HG03460 (cell line): Measurements from ENCODE around the gene OLFML2B.
"Not testable (repeated sequence)": the region's sequence is repeated elsewhere in the genome, so short reads cannot be mapped to it uniquely, and the experiment has no call there.

Source experiments
- ATAC-seq: cut with Tn5 transposase; IDR thresholded peaks from one replicate; pipeline ENCODE4 v1.9.1; 2021; ENCODE audit not compliant: unreplicated experiment

Gene OLFML2B

DNA sequence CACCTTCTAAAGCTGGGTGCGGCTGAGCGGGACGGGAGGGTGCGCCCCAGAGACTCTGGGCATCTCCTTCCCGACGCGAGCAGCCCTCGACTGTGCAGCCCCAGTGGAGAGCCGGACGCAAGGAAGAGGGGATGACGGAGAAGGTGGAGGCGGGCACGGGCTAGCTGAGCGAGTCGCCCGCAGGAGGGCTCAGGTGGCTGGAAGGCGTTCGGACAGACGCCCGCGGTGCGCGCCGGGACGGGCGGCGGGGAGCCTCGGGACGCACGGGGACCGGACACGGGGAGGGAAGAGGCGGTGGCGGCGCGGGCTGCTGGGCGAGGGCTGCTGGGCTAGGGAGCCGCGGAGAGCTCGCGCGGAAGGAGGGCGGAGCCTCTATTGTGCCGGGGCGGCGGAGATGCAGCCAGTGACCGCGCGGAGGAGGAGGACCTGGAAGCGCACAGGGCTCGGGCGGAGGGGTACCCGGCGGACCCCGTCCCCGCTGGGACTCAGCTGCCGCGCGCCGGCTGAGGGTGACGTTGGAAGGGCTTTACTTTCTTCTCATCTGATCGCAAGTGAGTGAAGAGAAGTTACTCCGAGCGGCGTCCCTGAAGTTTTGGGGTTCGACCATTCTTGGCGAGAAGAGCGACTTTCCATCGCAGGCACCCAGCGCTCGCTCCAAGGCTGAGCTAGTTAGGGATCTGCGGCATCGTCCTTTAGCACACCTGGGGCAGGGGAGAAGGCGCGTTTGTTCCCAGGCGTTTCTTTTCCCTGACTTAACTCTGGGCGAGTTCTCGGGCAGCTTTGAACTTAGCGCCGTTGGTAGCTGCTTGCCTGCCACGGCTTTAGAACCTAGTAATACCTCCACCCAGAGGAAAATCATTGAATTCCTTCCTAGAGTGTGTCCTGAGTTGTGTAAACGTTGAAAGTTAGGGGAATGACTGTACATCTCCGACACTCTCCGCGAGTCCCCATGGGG lies at the start of gene OLFML2B:
TSS of gene OLFML2B (minus strand) at position 323 of the 955 bp plus-strand sequence. CDS start 439 bp downstream, outside the sequence.
- ATAC-seq: peak; percentile 55

- no peak for ATAC-seq
Measured at GRCh38 chr1:162072740-162073139, 49.1 kb upstream of the OLFML2B start.

GRCh38 chr1:162070825-162071224 lies 47.2 kb upstream of the OLFML2B start:
- ATAC-seq: no peak

DNA sequence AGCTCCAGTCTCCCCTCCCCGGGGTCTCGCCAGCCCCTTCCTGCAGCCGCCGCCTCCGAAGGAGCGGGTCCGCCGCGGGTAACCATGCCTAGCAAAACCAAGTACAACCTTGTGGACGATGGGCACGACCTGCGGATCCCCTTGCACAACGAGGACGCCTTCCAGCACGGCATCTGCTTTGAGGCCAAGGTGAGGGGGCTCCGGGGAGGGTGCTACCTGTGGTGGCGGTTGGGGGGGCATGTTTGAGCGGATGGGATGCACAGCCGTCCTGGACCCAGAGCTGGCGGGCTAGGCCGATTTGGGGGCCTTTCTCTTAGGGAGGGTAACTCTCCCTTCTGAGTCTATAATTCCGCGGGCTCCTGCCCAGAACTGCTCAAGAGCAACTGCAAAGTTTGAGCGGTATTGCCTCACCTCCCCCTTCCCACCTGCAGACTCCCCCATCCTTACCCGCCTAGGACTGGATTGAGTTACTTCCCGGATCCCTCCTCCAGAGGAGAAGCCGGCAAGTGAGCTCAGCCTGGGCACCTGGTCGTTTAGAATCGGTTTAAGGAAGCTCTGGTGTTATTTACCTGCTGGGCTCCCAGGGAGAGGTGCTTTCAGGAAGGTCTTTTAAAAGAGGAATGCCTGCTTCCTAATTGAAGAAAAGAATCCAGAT lies 46.6 kb upstream of the OLFML2B start:
- peak; percentile 24 for ATAC-seq

DNA sequence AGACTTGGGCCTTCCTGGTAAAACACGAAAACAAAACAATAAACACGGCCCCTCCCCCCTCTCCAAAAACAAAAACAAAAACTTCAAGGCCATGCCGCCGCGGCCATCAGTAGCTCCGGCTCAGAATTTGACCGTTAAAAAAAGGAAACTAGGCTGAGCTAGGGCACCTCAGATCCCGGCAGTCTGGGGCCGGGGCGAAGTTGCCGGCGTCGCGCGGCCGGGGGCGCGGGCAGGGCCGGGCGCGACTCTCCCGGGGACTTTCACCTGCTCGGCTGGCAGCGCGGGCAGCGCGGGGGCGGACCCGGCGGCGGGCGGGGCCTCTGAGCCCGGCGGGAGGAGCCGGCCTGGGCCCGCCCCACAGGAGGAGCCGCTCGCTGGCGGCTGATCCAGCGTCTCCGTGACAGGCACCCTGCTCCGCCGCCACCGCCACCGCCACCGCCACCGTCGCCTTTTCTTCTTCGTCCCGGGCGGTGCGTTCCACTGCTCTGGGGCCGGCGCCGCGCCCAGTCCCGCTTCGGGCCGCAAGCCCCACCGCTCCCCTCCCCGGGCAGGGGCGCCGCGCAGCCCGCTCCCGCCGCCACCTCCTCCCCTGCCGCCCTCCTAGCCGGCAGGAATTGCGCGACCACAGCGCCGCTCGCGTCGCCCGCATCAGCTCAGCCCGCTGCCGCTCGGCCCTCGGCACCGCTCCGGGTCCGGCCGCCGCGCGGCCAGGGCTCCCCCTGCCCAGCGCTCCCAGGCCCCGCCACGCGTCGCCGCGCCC lies 45.8 kb upstream of the OLFML2B start, which contains the start of gene NOS1AP:
TSS of gene NOS1AP (plus strand) at position 358 of the 760 bp plus-strand sequence. CDS start 487 bp downstream, outside the sequence.
- peak; percentile 98 for ATAC-seq

DNA sequence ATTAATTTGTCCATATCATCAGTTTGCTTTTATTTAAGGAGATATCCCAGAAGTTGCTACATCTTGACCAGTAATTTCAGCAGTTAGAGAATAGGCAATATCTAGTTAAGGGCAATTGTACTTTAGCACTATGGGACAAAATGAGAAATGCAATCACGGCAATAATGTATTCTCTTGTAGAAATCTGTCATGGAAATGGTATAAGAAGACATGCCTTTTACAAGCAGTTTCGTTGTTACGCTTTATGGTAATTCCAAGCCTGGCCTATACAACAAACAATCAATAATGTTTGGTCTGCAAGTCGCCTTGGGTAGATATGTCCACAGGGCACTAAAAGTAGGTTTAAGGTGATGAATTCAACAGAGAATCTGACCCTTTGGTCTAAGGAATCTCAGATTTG lies 44.6 kb upstream of the OLFML2B start:
- ATAC-seq: no peak

DNA sequence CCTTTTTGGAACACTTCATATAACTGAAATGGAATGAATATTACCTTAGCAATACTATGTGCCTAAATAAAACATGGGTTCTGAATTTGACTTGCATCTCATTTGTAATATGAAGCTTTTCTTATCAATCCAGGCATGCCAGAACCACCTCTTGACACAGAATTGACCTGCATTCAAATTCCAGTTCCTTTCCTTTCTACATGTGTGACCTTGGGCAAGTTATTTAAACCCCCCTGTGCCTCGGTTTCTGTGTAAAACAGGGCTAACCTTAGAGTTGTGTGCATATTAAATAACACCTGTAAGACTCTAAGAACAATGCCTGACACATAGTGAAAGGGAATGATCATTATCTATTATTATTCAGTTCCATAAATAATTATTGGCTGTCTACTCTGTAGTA lies 43.8 kb upstream of the OLFML2B start:
- ATAC-seq: no peak

GRCh38 chr1:162066836-162067235 lies 43.2 kb upstream of the OLFML2B start:
- ATAC-seq: not testable (repeated sequence)

DNA sequence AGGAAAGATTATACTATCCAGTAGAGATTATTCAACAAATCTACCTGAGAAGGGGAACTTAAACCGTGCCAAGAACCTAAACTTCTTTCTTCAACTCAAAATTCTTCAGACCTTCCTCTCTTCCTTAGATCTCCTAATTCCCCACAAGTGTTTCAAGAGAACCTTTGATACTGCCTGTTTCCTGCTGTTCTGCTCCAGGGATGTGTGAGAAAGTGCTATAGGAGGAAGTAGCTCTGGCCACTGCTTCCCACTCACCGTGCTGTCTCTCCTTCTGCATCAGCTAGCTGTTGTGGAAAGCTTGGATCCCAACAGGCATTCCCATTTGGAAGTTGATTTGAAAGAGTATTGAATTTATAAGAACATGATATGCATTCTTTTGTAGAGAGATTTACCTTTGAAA lies 41.3 kb upstream of the OLFML2B start:
- ATAC-seq: no peak

DNA sequence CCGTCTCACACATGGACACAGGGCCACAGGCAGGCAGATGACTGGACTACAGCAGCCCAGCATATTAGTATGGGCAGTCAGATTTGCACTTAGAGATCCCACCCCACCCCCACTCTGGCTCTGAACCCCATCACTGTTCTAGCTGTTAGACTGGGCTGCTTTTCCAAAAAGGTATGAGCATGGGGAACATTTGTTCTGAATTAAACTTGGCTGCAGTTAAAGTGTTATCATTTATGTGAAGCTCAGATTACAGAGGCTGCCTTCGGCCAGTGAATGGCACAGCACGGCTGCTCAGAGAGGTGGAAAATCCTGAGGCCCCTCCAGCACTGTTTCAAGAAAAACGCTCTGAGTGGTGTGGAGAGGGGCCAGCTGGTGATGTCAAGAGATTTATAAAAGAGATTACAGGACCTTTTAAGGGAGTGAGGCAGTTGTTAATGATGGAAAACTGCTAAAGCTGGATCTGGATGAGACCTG lies 38.9 kb upstream of the OLFML2B start:
- ATAC-seq: no peak

DNA sequence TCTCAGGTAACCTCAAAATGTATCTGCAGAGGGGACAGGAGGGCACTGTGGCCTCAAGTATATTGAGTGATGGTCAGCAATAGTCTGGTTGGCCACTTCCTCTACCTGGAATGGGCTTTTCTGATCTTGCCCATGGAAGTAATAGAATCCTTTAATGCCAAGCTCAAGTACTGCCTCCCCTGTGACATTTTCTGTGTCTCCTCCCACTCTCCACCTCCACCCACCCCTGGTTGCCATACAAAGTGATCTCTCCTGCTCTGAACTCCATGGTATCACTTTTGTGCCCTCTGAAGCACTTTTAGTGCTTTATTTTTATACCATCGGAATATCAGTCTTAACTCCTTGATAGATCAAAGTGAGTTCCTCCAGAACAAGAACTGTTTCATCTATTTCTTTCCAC lies 36.6 kb upstream of the OLFML2B start:
- ATAC-seq: no peak

GRCh38 chr1:162059721-162060120 lies 36.1 kb upstream of the OLFML2B start:
- ATAC-seq: no peak

- no peak for ATAC-seq
Measured at GRCh38 chr1:162056579-162056978, 32.9 kb upstream of the OLFML2B start.

DNA sequence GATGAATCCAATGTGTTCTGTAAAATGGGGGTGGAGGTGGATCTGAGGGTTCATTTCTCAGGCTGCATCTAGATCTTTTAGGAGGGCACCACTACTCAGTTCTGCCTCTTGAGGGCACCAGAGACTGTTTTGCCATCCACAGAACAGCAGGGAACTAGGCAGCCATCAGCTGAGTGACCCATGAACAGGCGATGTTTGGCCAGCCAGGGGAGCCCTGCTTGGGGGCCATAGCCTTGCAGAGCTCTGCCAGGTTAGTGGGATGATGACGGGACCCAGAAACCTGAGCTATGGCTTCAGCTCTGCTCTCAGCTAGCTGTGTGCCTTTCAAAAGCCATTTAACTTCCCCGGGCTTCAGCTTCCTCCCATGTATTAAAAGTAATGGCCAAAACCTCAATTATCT lies 32.4 kb upstream of the OLFML2B start:
- peak; percentile 68 for ATAC-seq

DNA sequence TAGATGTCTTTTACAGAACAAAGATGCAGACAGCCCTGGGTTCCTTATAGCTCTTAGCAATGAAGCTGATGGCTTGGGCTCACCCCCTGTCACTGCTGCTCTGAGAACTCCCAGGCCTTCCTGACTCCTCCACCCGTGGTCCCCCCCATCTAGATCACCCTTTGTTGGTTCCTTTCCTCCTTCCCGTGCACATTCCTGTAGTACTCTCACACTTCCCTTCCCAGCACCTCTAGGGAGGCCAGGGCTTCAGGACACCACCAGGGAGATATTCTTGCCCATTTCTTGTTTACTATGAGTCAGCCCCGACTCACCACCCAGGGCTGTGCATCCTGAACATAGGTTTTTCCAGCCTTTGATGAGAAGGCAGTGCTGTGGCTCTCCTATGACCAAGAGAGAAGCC lies 31.4 kb upstream of the OLFML2B start:
- no peak for ATAC-seq

GRCh38 chr1:162053949-162054348 lies 30.3 kb upstream of the OLFML2B start:
- not testable (repeated sequence) for ATAC-seq

- ATAC-seq: no peak
Measured at GRCh38 chr1:162046921-162047320, 23.3 kb upstream of the OLFML2B start.

DNA sequence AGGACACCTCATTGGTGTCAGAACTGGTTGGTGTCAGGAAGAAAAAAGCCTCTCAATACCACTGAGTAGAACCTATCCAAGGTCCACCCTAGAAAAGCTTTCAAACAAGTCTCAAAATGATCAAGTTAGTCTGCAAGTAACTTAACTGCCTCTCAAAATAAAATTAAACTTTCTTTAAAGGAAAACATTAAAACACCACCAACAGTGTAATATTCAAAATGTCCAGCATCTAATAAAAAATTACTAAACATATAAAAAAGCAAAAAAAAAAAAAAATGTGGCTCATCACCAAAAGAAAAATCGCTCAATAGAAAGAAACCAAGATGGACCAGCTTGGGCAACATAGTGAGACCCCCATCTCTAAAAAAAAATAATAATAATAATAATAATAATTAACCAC lies 18.7 kb upstream of the OLFML2B start:
- no peak for ATAC-seq

DNA sequence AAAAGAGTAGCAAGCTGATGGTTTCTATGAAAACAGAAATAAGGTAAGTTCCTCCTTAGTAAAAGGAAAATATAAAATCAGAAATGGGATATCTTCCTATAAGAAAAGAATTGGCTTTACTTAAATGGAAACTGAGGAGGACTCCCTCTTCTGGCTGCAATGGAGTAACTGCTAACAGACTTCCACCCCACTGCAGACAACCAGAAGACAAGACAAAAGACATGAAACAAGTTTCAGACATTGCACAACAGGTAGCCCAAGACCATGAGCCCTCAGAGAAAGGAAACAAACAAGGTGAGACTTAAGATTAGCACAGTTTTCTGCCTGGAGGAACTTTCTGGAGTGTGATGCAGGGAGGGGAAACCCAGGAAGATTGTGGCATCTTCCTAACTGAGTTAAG lies 17.0 kb upstream of the OLFML2B start:
- ATAC-seq: no peak

DNA sequence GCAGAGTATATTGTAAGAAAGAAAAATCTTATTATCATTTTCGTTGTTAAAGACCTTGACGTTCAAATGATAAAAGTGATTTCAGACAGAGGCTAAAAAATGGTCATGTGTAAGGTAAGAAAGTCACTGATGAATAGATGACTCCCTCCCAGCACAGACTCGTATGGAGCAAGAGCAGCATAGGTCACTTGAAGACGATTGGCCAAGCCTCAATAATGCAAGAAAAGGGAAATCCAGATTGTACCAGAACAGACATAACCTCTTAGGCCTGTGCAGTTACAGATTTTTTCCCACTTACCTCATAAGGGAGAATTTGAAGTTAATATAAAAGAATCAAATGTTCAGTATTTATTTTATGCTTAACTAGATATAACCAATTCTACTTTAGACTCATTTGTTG lies 16.3 kb upstream of the OLFML2B start:
- ATAC-seq: no peak

GRCh38 chr1:162038624-162039023 lies 15.0 kb upstream of the OLFML2B start:
- ATAC-seq: no peak
